Measurements from ENCODE around the gene WDR49.

WDR49 gene

GRCh38 chr3:167487556-167487955 lies 166.2 kb downstream of the WDR49 start:
- no peaks in the 10 kb centered on the region for H3K36me3 ChIP-seq (ENCODE audit: insufficient read depth, low read length)
- H3K27me3 ChIP-seq (ENCODE audit: control insufficient read depth, insufficient read depth, low read length): no peaks in the 10 kb centered on the region
- no peak overlapping the region for H3K9ac ChIP-seq (ENCODE audit: low read depth, low read length)
- H3K4me1 ChIP-seq (ENCODE audit: control insufficient read depth, insufficient read depth, low read length): no peaks in the 10 kb centered on the region
- no peak overlapping the region for H3K4me2 ChIP-seq (ENCODE audit: low read length)
- H3K9me3 ChIP-seq (replicated peaks; ENCODE audit: low read length): no peaks in the 10 kb centered on the region
- H3K4me3 ChIP-seq (ENCODE audit: low read length): no peak overlapping the region

GRCh38 chr3:167484551-167484950 lies 169.2 kb downstream of the WDR49 start:
- no peaks in the 10 kb centered on the region for H3K9me3 ChIP-seq (replicated peaks; ENCODE audit: low read length)
- H3K4me3 ChIP-seq (ENCODE audit: low read length): no peak overlapping the region
- H3K36me3 ChIP-seq (ENCODE audit: insufficient read depth, low read length): no peaks in the 10 kb centered on the region
- H3K9ac ChIP-seq (ENCODE audit: low read depth, low read length): no peak overlapping the region
- H3K27me3 ChIP-seq (ENCODE audit: control insufficient read depth, insufficient read depth, low read length): no peaks in the 10 kb centered on the region
- H3K4me2 ChIP-seq (ENCODE audit: low read length): no peak overlapping the region
- H3K4me1 ChIP-seq (ENCODE audit: control insufficient read depth, insufficient read depth, low read length): no peaks in the 10 kb centered on the region

GRCh38 chr3:167483708-167484475 lies 169.8 kb downstream of the WDR49 start:
- no peaks in the 10 kb centered on the region for H3K36me3 ChIP-seq (ENCODE audit: insufficient read depth, low read length)

GRCh38 chr3:167481164-167481563 lies 172.6 kb downstream of the WDR49 start:
- Histone ChIP-seq H3K9me3 (replicated peaks; ENCODE audit: low read length) (no peaks in the 10 kb centered on the region), H3K4me2 (ENCODE audit: low read length) (no peak overlapping the region), H3K4me3 (ENCODE audit: low read length) (no peak overlapping the region), H3K9ac (ENCODE audit: low read depth, low read length) (no peak overlapping the region), H3K36me3 (ENCODE audit: insufficient read depth, low read length) (no peaks in the 10 kb centered on the region), H3K27me3 (ENCODE audit: control insufficient read depth, insufficient read depth, low read length) (no peaks in the 10 kb centered on the region), H3K4me1 (ENCODE audit: control insufficient read depth, insufficient read depth, low read length) (no peaks in the 10 kb centered on the region)

More at GRCh38 chr3:167483708-167484475, 169.8 kb downstream of the WDR49 start:
- Histone ChIP-seq H3K9ac (ENCODE audit: low read depth, low read length) (no peak overlapping the region), H3K4me1 (ENCODE audit: control insufficient read depth, insufficient read depth, low read length) (no peaks in the 10 kb centered on the region), H3K27me3 (ENCODE audit: control insufficient read depth, insufficient read depth, low read length) (no peaks in the 10 kb centered on the region), H3K4me3 (ENCODE audit: low read length) (no peak overlapping the region), H3K4me2 (ENCODE audit: low read length) (no peak overlapping the region), H3K9me3 (replicated peaks; ENCODE audit: low read length) (no peaks in the 10 kb centered on the region)

GRCh38 chr3:167480748-167481147 lies 173.0 kb downstream of the WDR49 start:
- Histone ChIP-seq H3K9ac (ENCODE audit: low read depth, low read length) (no peak overlapping the region), H3K4me3 (ENCODE audit: low read length) (no peak overlapping the region), H3K36me3 (ENCODE audit: insufficient read depth, low read length) (no peaks in the 10 kb centered on the region), H3K9me3 (replicated peaks; ENCODE audit: low read length) (no peaks in the 10 kb centered on the region), H3K4me2 (ENCODE audit: low read length) (no peak overlapping the region), H3K27me3 (ENCODE audit: control insufficient read depth, insufficient read depth, low read length) (no peaks in the 10 kb centered on the region), H3K4me1 (ENCODE audit: control insufficient read depth, insufficient read depth, low read length) (no peaks in the 10 kb centered on the region)

GRCh38 chr3:167473863-167474262 lies 179.9 kb downstream of the WDR49 start, which contains the start of gene SERPINI2:
TSS of gene SERPINI2 (minus strand) at chr3:167474042. CDS start at chr3:167471834, 2,208 bp downstream.
- Histone ChIP-seq H3K9me3 (replicated peaks; ENCODE audit: low read length) (no peaks in the 10 kb centered on the region), H3K36me3 (ENCODE audit: insufficient read depth, low read length) (no peaks in the 10 kb centered on the region), H3K9ac (ENCODE audit: low read depth, low read length) (no peak within 1 kb of the TSS), H3K4me3 (ENCODE audit: low read length) (no peak within 1 kb of the TSS), H3K4me1 (ENCODE audit: control insufficient read depth, insufficient read depth, low read length) (no peaks in the 10 kb centered on the region), H3K27me3 (ENCODE audit: control insufficient read depth, insufficient read depth, low read length) (no peaks in the 10 kb centered on the region), H3K4me2 (ENCODE audit: low read length) (no peak within 1 kb of the TSS)

GRCh38 chr3:167469381-167469780 lies 184.4 kb downstream of the WDR49 start:
- H3K4me1 ChIP-seq (ENCODE audit: control insufficient read depth, insufficient read depth, low read length): no peaks in the 10 kb centered on the region
- no peaks in the 10 kb centered on the region for H3K36me3 ChIP-seq (ENCODE audit: insufficient read depth, low read length)
- no peak overlapping the region for H3K9ac ChIP-seq (ENCODE audit: low read depth, low read length)
- H3K9me3 ChIP-seq (replicated peaks; ENCODE audit: low read length): no peaks in the 10 kb centered on the region
- H3K27me3 ChIP-seq (ENCODE audit: control insufficient read depth, insufficient read depth, low read length): no peaks in the 10 kb centered on the region
- H3K4me3 ChIP-seq (ENCODE audit: low read length): no peak overlapping the region
- H3K4me2 ChIP-seq (ENCODE audit: low read length): no peak overlapping the region

- Histone ChIP-seq H3K4me1 (ENCODE audit: control insufficient read depth, insufficient read depth, low read length) (no peaks in the 10 kb centered on the region), H3K27me3 (ENCODE audit: control insufficient read depth, insufficient read depth, low read length) (no peaks in the 10 kb centered on the region), H3K9me3 (replicated peaks; ENCODE audit: low read length) (no peaks in the 10 kb centered on the region), H3K4me2 (ENCODE audit: low read length) (no peak overlapping the region), H3K36me3 (ENCODE audit: insufficient read depth, low read length) (no peaks in the 10 kb centered on the region), H3K4me3 (ENCODE audit: low read length) (no peak overlapping the region), H3K9ac (ENCODE audit: low read depth, low read length) (no peak overlapping the region)
Measured at GRCh38 chr3:167467848-167468611, 185.7 kb downstream of the WDR49 start.

GRCh38 chr3:167466966-167467365 lies 186.8 kb downstream of the WDR49 start:
- H3K4me2 ChIP-seq (ENCODE audit: low read length): no peak overlapping the region
- no peaks in the 10 kb centered on the region for H3K4me1 ChIP-seq (ENCODE audit: control insufficient read depth, insufficient read depth, low read length)
- no peak overlapping the region for H3K9ac ChIP-seq (ENCODE audit: low read depth, low read length)
- H3K9me3 ChIP-seq (replicated peaks; ENCODE audit: low read length): no peaks in the 10 kb centered on the region
- no peak overlapping the region for H3K4me3 ChIP-seq (ENCODE audit: low read length)
- H3K36me3 ChIP-seq (ENCODE audit: insufficient read depth, low read length): no peaks in the 10 kb centered on the region
- H3K27me3 ChIP-seq (ENCODE audit: control insufficient read depth, insufficient read depth, low read length): no peaks in the 10 kb centered on the region

GRCh38 chr3:167456157-167456799 lies 197.5 kb downstream of the WDR49 start:
- Histone ChIP-seq H3K27me3 (ENCODE audit: control insufficient read depth, insufficient read depth, low read length) (no peaks in the 10 kb centered on the region), H3K4me3 (ENCODE audit: low read length) (no peak overlapping the region), H3K36me3 (ENCODE audit: insufficient read depth, low read length) (no peaks in the 10 kb centered on the region), H3K4me2 (ENCODE audit: low read length) (no peak overlapping the region), H3K9me3 (replicated peaks; ENCODE audit: low read length) (no peaks in the 10 kb centered on the region), H3K9ac (ENCODE audit: low read depth, low read length) (no peak overlapping the region), H3K4me1 (ENCODE audit: control insufficient read depth, insufficient read depth, low read length) (no peaks in the 10 kb centered on the region)

GRCh38 chr3:167453815-167454214 lies 199.9 kb downstream of the WDR49 start:
- Histone ChIP-seq H3K4me1 (ENCODE audit: control insufficient read depth, insufficient read depth, low read length) (no peaks in the 10 kb centered on the region), H3K4me3 (ENCODE audit: low read length) (no peak overlapping the region), H3K4me2 (ENCODE audit: low read length) (no peak overlapping the region), H3K9ac (ENCODE audit: low read depth, low read length) (no peak overlapping the region), H3K27me3 (ENCODE audit: control insufficient read depth, insufficient read depth, low read length) (no peaks in the 10 kb centered on the region), H3K9me3 (replicated peaks; ENCODE audit: low read length) (no peaks in the 10 kb centered on the region), H3K36me3 (ENCODE audit: insufficient read depth, low read length) (no peaks in the 10 kb centered on the region)
